HG03442 (cell line): ENCODE data around the gene GALC.

Experiments
- ATAC-seq: cut with Tn5 transposase; IDR thresholded peaks from one replicate; pipeline ENCODE4 v1.9.1; 2021; ENCODE audit warnings: mild to moderate bottlenecking, moderate library complexity; ENCODE audit not compliant: unreplicated experiment

The GALC gene

DNA sequence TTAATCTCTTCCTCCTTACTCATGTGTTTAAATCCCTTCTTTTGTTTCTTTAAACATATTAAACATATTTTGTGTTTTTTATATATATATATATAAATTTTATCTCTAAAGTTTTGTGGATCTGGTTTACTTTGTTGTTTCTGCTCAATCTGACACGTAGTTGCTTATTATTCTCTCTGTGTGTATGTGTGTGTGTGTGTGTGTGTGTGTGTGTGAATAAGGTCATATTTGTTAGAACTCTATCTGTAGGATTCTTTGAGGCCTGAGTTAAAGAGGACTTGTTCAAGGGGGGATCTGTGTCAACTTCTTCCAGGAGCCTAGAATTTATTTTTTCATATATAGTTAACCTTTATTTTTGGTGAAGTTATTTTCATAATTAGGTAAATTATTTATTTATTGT, 14.6 kb upstream of the GALC start:
- no peak for ATAC-seq

DNA sequence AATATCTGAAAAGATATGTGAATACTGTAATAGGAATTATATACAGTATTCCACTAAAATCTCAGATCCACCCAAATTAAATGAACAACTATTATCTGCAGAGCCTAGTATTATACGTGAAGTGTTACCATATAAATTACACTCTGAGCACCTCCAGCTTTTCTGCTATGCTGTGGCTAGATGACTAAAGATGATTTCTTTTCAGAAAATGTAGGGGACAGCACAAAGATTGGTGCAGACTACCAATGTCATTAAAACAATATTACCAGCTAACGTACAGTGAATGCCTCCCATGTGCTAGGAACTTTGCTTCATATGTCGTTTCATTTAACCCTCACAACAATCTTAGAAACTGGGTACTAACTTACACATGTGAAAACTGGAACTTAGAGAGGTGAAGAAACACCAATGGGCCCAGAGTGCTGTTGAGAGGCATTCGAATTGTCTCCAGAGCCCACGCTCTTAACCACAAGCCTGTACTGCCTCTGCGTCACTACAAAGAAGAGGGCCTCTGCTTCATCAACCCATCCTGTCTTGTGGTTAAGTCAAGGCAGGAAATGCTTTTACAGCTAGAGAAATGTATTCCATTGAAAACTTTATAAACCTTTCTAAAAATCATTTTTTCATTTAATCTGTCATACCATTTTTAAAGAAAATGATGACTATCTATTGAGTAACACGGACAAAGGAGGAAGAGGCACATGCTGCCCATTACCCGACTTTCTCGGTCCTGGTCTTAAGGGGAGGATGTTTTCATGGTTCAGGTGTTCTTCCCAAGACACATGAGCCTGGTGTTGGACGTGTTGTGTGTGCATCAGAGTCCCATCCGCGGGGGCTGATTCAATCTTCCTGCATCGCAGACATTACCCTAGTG, 13.2 kb upstream of the GALC start:
- peak; percentile 95 for ATAC-seq

DNA sequence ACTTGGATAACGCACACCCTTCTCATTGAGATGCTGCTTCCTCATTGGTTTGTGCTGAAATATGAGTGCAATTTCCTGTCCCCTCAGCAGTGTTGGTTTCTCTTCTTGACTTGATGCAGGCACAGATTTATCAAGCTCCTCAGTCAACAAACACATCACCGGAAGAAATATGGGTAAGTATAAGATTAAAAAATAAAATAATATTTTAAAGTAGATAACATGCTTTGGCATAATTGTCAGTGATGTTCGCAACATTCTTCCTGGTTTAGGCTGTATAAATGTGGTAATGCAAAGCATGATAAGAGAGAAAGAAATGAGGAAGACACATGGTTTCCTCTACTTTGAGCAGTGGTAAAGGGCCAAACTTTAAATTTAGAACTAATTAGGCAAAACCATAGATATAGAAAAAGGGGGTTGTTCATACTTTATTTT, 12.1 kb upstream of the GALC start, which contains the start of gene GPR65:
GPR65 (plus strand) TSS at position 86 of the 432 bp plus-strand sequence. CDS start 5,713 bp downstream, outside the sequence.
- peak; percentile 55 for ATAC-seq

DNA sequence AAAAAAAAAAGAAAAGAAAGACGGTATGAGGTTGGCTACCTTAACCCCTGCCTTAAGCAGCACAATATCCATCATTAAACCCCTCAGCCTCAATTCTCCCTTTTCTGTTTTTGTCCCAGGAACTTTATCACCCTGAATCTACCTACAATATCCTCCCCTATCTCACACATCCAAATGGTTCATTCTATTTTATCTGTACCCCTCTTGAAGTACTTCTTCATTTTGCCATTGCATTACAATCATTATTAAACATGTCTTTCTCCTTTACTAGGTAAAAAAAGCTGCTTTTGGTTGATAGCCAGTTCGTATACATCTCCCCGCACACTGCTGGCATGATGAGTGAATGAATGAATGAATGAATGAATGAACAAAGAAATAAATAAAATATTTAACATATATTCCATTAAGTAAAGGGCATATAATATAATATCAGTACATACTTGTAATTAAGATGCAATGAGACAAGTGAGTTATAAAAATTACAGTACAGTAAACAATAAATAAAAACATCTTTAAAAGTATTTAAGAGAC, 11.6 kb upstream of the GALC start:
- ATAC-seq = no peak

DNA sequence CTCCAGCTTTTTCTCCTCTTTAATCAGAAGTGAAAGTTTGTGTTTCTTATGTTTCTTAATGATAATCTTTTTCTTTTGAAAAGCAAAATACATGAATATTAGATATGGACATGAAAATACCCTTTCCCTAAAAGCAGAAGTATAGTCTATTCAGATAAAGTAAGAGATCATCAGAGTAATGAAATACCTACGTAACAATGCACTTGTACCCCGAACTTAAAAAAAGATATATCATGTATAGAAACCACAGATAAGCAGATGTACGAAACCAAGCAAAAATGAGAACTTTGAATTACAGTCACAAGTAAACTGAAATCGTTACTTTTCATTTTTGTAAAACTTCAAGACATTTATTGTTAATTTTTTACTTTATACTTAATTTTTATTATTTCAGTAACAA, 10.4 kb upstream of the GALC start:
- no peak for ATAC-seq

DNA sequence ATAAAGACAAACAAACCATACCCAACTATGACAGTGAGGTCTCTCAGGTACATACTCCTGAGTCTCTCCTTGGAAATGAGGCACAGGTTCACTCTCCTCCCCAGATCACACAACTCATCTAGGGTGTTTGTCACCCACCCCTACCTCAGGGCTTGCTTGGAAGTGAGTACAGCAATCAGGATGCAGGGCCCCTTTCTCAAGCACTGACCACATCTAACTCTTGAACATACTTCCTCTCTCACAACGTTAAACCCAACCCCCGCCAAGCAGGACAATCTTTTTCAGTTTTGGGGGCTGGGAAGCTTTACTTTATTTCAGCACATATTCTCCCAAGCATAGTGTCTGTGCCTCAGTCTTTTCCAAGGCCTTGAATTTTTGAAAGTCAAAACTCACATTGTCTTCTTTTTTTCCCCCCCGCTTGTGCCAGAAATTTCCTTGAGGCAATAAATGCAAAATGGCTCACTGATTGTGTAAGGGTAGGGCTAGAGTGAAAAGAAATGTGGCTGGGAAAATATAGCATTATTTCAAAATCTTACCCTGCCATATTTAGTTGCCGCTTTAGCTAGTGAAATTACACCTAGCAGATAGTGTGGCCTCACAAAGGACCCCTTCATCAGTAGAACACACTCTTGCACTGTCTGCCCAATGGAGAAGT, 9.6 kb upstream of the GALC start:
- no peak for ATAC-seq

DNA sequence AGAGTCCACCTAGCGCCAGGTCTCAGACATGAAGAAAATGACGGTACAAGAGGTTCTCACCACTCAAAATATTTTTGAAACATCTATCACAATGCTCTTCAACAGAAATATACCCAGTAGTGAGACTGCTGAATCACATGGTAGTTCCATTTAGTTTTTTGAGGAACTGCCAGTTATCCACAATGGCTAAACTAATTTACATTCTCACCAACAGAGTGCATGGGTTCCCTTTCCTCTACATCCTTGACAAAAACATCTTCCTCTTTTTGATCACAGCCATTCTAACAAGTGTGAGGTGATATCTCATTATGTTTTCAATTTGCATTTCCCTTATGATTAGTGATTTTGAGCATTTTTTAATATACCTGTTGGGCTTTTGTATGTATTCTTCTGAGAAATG, 6.3 kb upstream of the GALC start:
- no peak for ATAC-seq

DNA sequence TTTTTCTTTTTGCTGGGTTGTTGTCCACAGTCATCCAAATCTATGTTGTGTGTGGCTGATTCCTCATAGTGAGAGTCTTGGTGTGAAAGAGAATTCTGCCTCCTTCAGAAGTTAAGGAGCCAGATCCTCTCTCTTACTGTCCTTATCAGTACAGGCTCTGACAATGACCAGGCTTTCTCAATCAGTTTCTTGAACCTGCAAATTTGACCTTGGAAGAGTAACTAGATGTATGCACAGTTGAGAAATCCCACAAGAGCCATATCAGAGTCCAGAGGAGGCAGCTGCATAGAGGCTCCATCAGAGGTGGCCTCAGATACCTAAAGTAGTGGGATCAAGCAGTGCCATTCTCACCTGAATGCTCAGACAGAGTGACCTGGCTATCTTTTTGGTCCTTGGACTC, 5.5 kb upstream of the GALC start:
- ATAC-seq = no peak

DNA sequence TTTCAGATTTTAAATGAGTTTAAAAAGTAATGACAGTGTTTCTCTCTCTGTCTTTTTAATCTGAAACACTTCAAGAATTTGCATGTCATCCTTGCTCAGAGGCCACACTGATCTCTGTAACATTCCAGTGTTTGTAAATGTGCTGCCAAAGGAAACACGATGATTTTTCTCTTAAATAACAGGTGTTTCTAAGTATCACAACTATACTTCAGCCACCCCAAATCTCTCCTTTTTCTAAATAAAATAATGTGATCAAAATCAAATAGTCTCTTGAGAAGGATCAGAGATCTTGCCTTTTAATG, 3.3 kb upstream of the GALC start:
- ATAC-seq = no peak

DNA sequence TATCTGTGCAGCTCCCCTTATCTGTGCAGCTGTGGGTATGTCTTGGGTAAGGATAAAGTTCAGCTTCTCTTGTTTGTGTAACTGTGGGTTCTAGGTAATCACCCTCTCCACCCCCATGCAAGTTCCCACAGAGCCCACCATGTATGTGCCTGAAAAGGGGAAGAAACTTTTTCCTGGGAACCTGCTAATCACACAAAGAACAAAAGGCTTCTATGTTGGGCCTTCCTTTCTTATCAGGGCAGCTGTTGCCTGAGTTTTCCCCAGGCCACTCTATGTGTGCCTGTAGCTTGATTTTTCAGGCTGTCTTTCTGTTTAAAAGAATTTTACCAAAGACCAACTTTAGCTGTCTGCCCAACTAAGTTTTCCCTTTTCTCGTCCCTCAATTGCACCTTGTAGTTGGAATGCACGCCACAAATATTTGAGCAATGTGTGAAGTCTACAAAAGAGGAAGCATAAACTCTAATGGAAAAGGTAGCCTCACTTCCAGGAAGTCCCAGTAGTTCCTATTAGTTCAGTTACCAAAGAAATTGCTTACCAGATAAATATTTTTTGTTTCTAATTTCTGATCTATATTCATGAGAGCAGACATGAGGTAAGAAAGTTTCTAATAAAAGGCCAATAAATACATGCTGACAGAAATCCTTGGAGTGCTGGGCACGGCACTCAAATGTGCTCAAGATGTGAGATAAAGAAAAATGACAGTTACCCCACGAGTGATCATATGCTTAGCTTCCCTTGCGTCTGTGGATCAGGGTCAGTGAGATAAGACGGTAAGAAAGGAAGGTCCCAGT, 2.7 kb upstream of the GALC start:
- ATAC-seq = no peak

DNA sequence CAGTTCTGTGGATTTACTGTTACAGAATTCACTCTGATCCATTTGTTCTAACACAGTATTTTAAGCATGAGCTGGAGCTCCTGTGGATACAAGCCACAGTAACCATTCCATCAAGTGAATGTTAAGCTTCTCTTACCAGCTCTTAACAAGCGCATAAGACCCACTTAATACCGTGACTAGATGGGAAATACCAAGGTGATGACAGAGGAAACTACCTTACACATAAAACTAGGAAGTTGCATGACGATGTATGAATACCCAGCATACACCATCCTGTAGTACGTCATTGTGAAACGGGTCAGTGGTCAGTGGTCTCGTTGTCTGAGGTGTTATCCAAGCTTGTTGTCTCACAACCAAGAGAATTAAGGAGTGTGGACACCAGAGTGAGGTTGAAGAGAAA, 2.0 kb upstream of the GALC start:
- peak; percentile 35 for ATAC-seq

DNA sequence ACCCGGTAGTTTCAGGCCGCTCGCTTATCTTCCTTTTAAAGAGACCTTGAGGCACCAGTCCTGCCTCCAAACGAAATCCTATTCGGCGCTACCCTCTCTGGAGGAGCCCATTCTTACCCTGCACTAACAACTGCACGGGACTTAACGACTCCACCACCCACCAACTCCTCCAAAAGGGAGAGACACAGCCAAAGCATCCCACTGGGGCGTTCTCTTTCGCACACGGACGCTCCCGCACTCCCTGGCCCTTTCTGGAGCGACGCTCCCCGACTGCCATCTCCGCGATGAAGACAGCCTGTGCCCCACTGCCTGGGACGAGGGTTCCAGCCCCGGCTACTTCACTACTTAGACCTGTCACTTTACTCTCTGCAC, 650 bp downstream of the GALC start:
- ATAC-seq = peak; percentile 1

DNA sequence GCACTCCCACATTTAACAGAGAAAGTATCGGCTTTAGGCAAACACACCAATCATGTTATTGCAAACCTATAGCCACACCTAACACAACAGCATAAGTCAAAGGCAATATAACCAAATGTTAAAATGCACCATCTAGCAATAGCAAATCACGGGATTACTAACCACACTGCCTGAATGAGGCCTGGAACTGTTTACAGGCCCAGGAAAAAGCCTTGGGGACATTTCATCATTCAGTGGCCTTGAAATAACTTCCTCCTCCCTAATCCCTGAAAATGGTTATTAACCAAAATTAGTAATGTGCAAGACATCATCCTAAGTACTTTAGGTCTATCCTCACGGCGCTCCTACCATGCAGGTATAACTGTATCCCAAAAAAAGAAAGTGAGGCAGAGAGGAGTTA, 2.3 kb downstream of the GALC start:
- ATAC-seq = no peak

DNA sequence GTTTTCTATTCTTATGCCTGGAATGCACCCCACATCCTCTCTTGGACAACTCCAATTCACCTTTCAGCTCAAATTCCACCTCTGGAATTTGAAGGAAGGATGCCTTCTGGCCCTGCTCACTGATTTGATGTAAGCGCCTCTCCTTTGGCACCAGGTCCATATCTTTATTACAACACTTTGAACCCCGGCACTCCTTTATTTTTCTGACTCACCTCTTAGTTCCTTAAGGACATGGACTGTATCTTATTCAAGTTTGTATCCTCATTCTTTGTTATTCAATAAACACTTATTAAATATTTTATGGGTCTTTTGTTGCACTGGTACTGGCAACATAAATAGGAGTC, 3.1 kb downstream of the GALC start:
- ATAC-seq = no peak

DNA sequence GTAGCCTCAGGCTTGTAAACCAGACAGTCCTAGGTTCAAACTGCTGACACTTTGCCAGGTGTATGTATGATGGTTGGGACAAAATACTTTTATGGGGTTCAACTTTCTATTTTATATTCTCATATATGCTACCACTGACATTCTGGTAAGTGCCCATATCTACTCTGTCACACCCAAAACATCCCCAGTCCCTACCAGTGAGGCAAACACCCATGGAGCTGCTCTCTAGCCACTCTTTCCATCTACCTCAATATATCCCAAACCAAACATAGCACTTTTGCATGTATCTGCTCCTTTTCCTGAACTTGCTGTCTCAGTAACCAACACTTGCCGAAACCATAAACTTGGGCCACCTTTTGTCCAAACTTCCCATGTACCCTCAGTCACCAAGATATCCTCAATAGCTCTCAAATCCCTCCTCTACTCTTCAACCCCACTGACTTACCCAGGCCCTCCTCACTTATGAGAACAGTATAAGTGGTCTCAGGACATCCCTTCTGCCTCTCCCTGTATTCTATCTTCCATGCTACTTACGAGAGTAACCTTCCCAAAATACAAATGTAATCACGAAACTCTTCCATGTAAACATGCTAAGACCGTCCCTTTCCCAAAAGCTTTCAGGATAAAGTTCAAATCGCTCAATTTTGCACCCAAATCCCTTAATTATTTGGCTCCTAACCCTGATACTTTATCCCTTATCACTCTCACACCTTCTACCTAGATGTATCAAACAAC, 3.6 kb downstream of the GALC start:
- no peak for ATAC-seq

DNA sequence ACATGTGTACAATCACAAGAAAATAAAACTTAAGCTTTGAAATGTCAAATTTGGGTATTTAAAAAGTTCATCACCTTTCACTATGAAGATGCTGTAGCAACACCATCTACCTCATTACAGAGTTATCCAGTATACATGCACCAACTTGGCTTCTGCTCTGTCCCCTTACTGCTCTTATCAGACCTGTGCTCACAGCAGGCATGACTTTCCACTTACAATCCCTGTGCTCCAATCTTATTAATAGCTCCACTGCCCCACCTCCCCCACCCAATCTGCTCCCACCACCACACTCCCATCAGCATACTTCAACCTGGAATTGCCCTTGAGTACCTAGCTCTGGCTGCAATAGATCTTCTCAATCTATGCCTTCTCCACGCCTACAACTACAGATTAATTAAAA, 13.3 kb downstream of the GALC start:
- ATAC-seq = no peak

DNA sequence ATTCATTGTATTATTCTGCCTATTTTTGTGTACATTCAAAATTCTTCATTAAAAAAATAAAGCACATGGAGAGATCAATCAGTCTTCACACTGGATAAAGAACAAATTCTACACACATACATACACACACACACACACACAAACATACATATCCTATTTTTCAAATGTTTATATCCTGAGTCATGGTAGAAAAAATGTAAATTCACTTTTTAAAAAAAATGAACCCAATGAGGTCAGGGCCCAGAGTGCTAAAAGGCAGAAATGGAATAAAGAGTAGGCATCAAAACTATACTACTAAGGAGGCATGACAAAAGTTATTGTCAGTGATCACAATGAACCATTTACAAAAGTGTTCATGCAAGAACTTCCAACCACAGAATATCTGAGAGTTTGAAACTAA, 17.3 kb downstream of the GALC start:
- no peak for ATAC-seq

DNA sequence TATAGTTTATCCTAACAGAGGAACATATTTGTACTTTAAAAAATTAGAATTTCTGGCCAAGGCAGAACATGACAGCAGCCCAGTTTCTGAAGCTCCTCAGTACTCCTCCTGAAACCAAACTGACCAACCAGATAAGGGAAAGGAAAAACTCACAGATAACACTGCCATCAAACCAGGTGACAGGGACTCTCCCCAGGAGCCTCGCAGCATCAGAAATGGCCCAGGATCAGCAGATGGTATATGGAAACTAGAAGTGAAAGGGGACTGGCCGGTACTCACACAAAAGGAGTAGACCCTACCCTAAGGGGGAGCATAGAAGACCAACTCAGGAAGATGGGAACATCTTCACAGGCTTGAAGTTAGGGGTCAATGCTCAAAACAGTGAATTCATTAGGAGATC, 22.0 kb downstream of the GALC start:
- peak; percentile 95 for ATAC-seq

DNA sequence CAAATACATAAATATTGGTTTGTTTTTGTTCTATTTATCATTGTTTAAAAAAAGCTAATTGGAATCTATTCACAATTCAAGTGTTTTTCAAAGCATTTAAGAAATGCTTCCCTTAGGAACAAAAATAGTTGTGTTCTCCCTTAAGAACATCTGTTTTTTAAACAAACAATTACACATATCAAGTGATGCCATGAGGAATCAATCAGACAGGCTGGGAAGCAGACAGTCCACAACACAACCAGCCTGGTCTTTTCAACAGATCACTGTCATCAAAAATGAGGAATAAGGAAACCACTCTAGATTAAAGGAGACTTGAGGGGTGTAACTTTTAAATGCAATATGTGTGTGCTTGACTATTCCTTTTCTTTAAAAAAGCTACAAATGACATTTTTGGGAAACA, 25.5 kb downstream of the GALC start:
- no peak for ATAC-seq

DNA sequence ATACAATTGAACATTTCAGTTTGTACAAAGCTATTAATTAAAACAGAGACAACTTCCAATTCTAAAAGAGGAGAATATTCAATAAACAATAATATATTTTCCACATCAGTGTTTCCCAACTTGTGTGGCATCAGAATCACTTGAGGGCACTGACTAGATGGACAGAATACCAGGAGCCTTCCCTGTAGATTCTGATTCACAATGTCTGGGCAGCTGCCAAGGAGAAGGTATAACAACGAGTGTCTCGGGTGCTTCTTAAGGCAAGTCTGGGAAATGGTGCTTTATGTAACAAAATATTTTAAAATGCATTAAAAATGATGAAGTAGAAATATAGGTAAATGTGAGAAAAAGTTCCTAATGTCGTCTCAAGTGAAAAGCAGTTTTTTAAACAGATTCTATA, 26.2 kb downstream of the GALC start:
- ATAC-seq = no peak

DNA sequence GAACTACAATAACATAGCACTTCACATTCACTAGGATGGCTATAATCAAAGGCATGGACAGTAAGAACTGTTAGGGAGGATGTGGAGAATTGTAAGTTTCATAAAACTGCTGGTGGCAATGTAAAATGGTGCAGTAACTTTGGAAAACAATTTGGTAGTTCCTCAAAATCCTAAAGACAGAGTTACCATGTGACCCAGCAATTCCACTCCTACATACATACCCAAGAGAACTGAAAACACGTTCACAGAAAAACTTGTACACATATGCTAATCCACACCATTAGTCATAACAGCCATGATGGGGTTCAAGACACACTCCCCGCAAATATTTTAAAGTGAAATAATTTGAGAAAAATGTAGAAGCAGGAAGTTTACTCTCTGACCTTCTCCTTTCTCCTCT, 31.7 kb downstream of the GALC start:
- ATAC-seq = no peak
